ENCODE data around the gene PTPN5. TPM values are rescaled to one million over a fixed set of nuclear protein-coding genes. Genes with fewer than 3 reads are reported as not detected.

The PTPN5 gene
- total RNA-seq, 1 donor from 2014 or later = 0.47 TPM

DNA sequence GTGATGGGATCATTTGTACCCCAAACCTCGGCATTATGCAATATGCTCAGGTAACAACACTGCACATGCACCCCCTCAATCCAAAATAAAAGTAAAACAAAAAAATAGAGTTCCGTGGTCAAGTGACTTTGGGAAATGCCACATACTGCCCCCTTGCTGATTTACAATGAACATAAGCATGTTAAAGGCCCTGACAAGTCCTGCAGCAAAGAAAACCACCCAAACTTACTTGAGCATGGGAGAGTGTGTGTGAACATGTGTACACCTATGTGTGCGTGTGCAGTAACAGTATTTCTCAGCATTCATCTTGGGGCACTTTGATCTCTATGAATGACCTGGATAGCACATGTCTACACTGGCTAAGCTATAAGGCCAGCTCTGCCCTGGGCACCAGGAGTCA lies 49.8 kb downstream of the PTPN5 start:
- H3K4me1 ChIP-seq = no peaks in the 10 kb centered on the region
- no peaks in the 10 kb centered on the region for H3K9me3 ChIP-seq (replicated peaks)
- no peaks in the 10 kb centered on the region for H3K36me3 ChIP-seq
- H3K4me3 ChIP-seq = no peak overlapping the region
- no peak for TF ChIP-seq CTCF (IDR thresholded peaks at IDR 0.05; ENCODE audit: borderline replicate concordance)
- peaks cover 18% of the 10 kb centered on the region for H3K27me3 ChIP-seq (ENCODE audit: low read depth)
- no peak for DNase-seq
- intact Hi-C loops (cut with micrococcal nuclease) = no loop called here
- H3K27ac ChIP-seq (replicated peaks) = no peak overlapping the region

DNA sequence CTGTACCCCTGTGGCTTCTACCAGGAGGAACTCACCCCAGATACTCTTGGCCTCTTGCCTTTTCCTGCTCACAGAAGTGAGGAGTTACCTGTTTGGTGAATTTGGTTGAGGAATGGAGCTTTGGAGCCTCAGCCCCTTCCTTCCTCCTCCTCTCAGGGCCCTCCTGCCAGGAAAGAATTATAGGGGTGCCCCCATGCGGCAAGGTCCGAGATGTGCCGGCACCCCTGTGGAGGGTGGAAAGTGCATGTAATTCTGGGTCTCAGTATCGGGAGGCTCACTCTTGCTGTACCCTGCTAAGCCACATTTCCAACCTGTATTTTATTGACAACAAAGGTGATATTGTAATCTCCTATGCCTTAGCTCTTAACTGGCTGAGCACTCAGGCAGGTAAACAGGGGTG lies 51.9 kb downstream of the PTPN5 start:
- Histone ChIP-seq H3K9me3 (replicated peaks) (no peaks in the 10 kb centered on the region), H3K4me3 (no peak overlapping the region), H3K4me1 (no peaks in the 10 kb centered on the region), H3K27ac (replicated peaks) (no peak overlapping the region), H3K36me3 (no peaks in the 10 kb centered on the region), H3K27me3 (ENCODE audit: low read depth) (peaks cover 25% of the 10 kb centered on the region)
- intact Hi-C loops (cut with micrococcal nuclease) = no loop called here
- DNase-seq = no peak
- no peak for TF ChIP-seq CTCF (IDR thresholded peaks at IDR 0.05; ENCODE audit: borderline replicate concordance)

DNA sequence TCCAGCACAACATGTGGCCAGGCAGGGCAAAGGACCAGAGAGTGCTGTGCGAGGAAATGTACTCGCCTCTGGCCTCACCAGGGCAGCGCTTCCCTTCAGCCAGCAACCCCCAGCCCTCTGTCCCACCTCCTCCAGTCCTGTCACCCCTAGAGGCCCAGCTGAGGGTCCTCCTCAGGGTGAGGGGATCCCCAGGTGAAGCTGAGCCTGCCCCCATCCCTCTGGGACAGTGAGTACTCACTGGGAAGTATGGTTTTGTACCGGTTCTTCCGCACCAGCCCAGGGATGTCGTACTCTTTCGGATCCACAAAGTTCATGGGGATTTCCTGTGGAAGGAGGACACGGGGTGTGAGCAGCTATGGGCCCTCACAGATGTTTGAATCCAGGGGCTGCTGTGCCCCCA lies 54.0 kb downstream of the PTPN5 start:
- no peak for TF ChIP-seq CTCF (IDR thresholded peaks at IDR 0.05; ENCODE audit: borderline replicate concordance)
- Histone ChIP-seq H3K9me3 (replicated peaks) (no peaks in the 10 kb centered on the region), H3K4me3 (no peak overlapping the region), H3K4me1 (no peaks in the 10 kb centered on the region), H3K36me3 (no peaks in the 10 kb centered on the region), H3K27me3 (ENCODE audit: low read depth) (peaks cover 25% of the 10 kb centered on the region), H3K27ac (replicated peaks) (no peak overlapping the region)
- intact Hi-C loops (cut with micrococcal nuclease) = no loop called here
- DNase-seq = no peak

DNA sequence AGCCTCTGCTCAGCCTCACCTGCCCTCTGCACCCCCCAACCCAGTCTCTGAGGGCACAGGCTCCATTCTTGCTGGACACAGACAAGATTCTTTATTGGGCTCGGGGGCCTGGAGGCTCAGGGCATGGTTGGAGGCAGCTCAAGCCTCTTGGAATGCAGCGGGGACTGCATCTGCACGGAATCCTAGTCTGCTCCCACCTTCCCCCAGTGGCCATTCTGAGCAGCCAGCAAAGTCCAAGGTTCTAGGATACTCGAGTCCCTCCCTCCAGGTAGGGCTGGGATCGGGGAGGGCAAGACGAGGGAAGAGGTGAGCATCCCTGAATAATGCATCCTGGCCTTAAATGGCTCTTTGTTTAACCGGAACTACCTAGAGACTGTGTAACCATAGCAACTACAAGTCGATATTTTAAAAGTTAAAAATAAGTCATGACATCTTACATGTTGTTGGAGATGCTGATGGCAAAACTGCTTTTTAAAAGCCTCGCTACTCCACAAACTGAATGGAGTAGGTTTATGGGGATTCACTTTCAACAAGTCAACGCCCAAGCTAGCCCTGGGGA lies 54.9 kb downstream of the PTPN5 start:
- Histone ChIP-seq H3K27me3 (ENCODE audit: low read depth) (peaks cover 25% of the 10 kb centered on the region), H3K4me1 (no peaks in the 10 kb centered on the region), H3K9me3 (replicated peaks) (no peaks in the 10 kb centered on the region), H3K27ac (replicated peaks) (no peak overlapping the region), H3K4me3 (no peak overlapping the region), H3K36me3 (no peaks in the 10 kb centered on the region)
- DNase-seq = no peak
- intact Hi-C loops (cut with micrococcal nuclease) = no loop called here
- no peak for TF ChIP-seq CTCF (IDR thresholded peaks at IDR 0.05; ENCODE audit: borderline replicate concordance)

DNA sequence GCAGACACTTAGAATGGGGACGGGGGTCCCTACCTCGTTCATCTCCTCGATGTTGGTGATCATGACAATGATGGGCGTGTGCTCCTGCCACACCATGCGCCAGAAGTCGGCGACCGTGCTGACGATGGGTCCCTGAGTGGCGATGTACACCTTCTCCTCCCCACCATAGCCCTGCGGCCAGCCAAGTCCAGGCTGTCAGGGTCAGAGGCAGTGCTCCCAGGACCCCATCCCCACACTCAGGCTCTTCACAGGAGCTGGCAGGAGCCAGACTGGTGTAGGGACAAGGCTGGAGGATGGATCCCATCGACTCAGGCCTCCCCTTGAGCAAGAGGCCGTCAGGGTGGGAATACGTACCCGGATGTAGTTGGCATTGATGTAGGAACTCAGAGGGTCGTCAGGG lies 58.4 kb downstream of the PTPN5 start:
- no peak for TF ChIP-seq CTCF (IDR thresholded peaks at IDR 0.05; ENCODE audit: borderline replicate concordance)
- DNase-seq = no peak
- no peaks in the 10 kb centered on the region for H3K9me3 ChIP-seq (replicated peaks)
- H3K4me1 ChIP-seq = no peaks in the 10 kb centered on the region
- H3K36me3 ChIP-seq = no peaks in the 10 kb centered on the region
- intact Hi-C loops (cut with micrococcal nuclease) = no loop called here
- no peak overlapping the region for H3K4me3 ChIP-seq
- peaks cover 19% of the 10 kb centered on the region for H3K27me3 ChIP-seq (ENCODE audit: low read depth)
- no peak overlapping the region for H3K27ac ChIP-seq (replicated peaks)
